Right atrium auricular region (tissue), 2 donors: ENCODE measurements around the gene RTCB. TPM values are rescaled to one million over a fixed set of nuclear protein-coding genes. Genes with fewer than 3 reads are reported as not detected.

ENCODE experiments used
- DNase-seq: peaks from one replicate; pipeline ENCODE4 v3.0.0-alpha.2; 2019; ENCODE audit warnings: low spot score
- H3K27ac ChIP-seq, 2 donors: fragments of 200-600 bp; sonication (generic); 1 replicate in 1 of 2; 2 replicates in 1 of 2; pipeline ENCODE4 v1.5.1; 2016 to 2019
- H3K27me3 ChIP-seq, 2 donors: fragments of 200-600 bp; sonication (generic); one replicate each; pipeline versions ENCODE4 v1.5.1 to v1.6.0; 2017 to 2019
- H3K36me3 ChIP-seq: fragments of 200-600 bp; sonication (generic); one replicate; pipeline ENCODE4 v1.5.1; 2016
- H3K4me1 ChIP-seq, 2 donors: fragments of 200-600 bp; sonication (generic); one replicate each; pipeline versions ENCODE4 v1.5.1 to v1.6.0; 2017 to 2019
- H3K4me3 ChIP-seq, 2 donors: fragments of 200-600 bp; sonication (generic); 1 replicate in 1 of 2; 2 replicates in 1 of 2; pipeline ENCODE4 v1.5.1; 2017 to 2019; ENCODE audit warnings: mild to moderate bottlenecking in 1 of 2, moderate library complexity in 1 of 2
- H3K9me3 ChIP-seq, 2 donors: fragments of 200-600 bp; sonication (generic); one replicate each; pipeline ENCODE4 v1.5.1; 2019
- CTCF ChIP-seq, 2 donors: fragments of 200-600 bp; sonication (generic); IDR thresholded peaks; one replicate each; pipeline ENCODE4 v1.5.1; 2019; ENCODE audit warnings: antibody characterized with exemption in 2 of 2
- total RNA-seq, 2 donors: library from RNA; depleted of rRNA; stranded (reverse); fragments of >200 nt; gene quantifications; one replicate each; pipeline ENCODE4 v1.1.0, GENCODE V29; 2016

RTCB gene
- total RNA-seq, 2 donors from 2014 or later: 42.9 to 49.3 TPM

GRCh38 chr22:32407936-32408335 lies 4.1 kb downstream of the RTCB start:
- Histone ChIP-seq H3K9me3 (no peaks in the 10 kb centered on the region), H3K27me3 (no peaks in the 10 kb centered on the region), H3K36me3 (peaks cover 44% of the 10 kb centered on the region), H3K4me3 (no peak overlapping the region), H3K27ac (no peak overlapping the region), H3K4me1 (peaks cover 0 to 21% of the 10 kb centered on the region in 2 donors)
- no peak for DNase-seq
- no peak for TF ChIP-seq CTCF (IDR thresholded peaks at IDR 0.05)

- peaks cover 0 to 21% of the 10 kb centered on the region in 2 donors for H3K4me1 ChIP-seq
- H3K27ac ChIP-seq: no peak overlapping the region
- H3K4me3 ChIP-seq: no peak overlapping the region
- H3K36me3 ChIP-seq: peaks cover 44% of the 10 kb centered on the region
- no peak for TF ChIP-seq CTCF (IDR thresholded peaks at IDR 0.05)
- no peak for DNase-seq
- H3K9me3 ChIP-seq: no peaks in the 10 kb centered on the region
- no peaks in the 10 kb centered on the region for H3K27me3 ChIP-seq
Measured at GRCh38 chr22:32407312-32407711, 4.7 kb downstream of the RTCB start.

GRCh38 chr22:32404021-32404420 lies 8.0 kb downstream of the RTCB start:
- Histone ChIP-seq H3K4me1 (no peaks in the 10 kb centered on the region), H3K36me3 (peaks cover 74% of the 10 kb centered on the region), H3K27me3 (no peaks in the 10 kb centered on the region), H3K27ac (no peak overlapping the region), H3K4me3 (no peak overlapping the region), H3K9me3 (no peaks in the 10 kb centered on the region)
- no peak for DNase-seq
- no peak for TF ChIP-seq CTCF (IDR thresholded peaks at IDR 0.05)

GRCh38 chr22:32401486-32401885 lies 10.6 kb downstream of the RTCB start:
- Histone ChIP-seq H3K27ac (no peak overlapping the region), H3K27me3 (no peaks in the 10 kb centered on the region), H3K36me3 (peaks cover 75% of the 10 kb centered on the region), H3K4me3 (no peak overlapping the region), H3K9me3 (no peaks in the 10 kb centered on the region), H3K4me1 (no peaks in the 10 kb centered on the region)
- no peak for TF ChIP-seq CTCF (IDR thresholded peaks at IDR 0.05)
- no peak for DNase-seq

- TF ChIP-seq CTCF (IDR thresholded peaks at IDR 0.05): no peak
- Histone ChIP-seq H3K27me3 (no peaks in the 10 kb centered on the region), H3K27ac (no peak overlapping the region), H3K4me1 (no peaks in the 10 kb centered on the region), H3K4me3 (no peak overlapping the region), H3K36me3 (peaks cover 98% of the 10 kb centered on the region), H3K9me3 (no peaks in the 10 kb centered on the region)
- no peak for DNase-seq
Measured at GRCh38 chr22:32396746-32397145, 15.3 kb downstream of the RTCB start.

GRCh38 chr22:32396255-32396654 lies 15.8 kb downstream of the RTCB start:
- TF ChIP-seq CTCF (IDR thresholded peaks at IDR 0.05): no peak
- H3K4me1 ChIP-seq: no peaks in the 10 kb centered on the region
- H3K4me3 ChIP-seq: no peak overlapping the region
- DNase-seq: no peak
- no peaks in the 10 kb centered on the region for H3K27me3 ChIP-seq
- H3K9me3 ChIP-seq: no peaks in the 10 kb centered on the region
- H3K27ac ChIP-seq: no peak overlapping the region
- peaks cover 98% of the 10 kb centered on the region for H3K36me3 ChIP-seq
